Loucy (cell line): ENCODE measurements around the gene TBXT.

ENCODE experiments used
- CTCF ChIP-seq: fragments of 200-600 bp; sonication (generic); conservative IDR thresholded peaks from 2 replicates; pipeline ENCODE4 v1.5.1; 2014; ENCODE audit warnings: mild to moderate bottlenecking, antibody characterized with exemption, low read length
- EZH2phosphoT487 ChIP-seq: fragments of 200-600 bp; IDR thresholded peaks from 2 replicates; pipeline ENCODE4 v1.6.1; 2018; ENCODE audit warnings: antibody characterized with exemption, mild to moderate bottlenecking, moderate library complexity, borderline replicate concordance

GRCh38 chr6:166206510-166207283 is 39.0 kb upstream of the TBXT start:
- no peak for TF ChIP-seq CTCF
- no peak for TF ChIP-seq EZH2phosphoT487
